Liver (tissue), 9 donors: ENCODE data around the gene ARID5B. TPM values are rescaled to one million over a fixed set of nuclear protein-coding genes. Genes with fewer than 3 reads are reported as not detected.

ENCODE experiments used
- DNase-seq: peaks from one replicate; pipeline ENCODE4 v3.0.0-alpha.2; 2017; ENCODE audit warnings: low spot score
- H3K27ac ChIP-seq, 2 donors: one replicate each; pipeline ENCODE4 v1.7.0; 2013; ENCODE audit warnings: inconsistent platforms in 2 of 2, low read length in 2 of 2, control low read depth in 1 of 2, low read depth in 1 of 2, mild to moderate bottlenecking in 1 of 2
- H3K27me3 ChIP-seq, 4 donors: one replicate each; pipeline versions ENCODE4 v1.6.1 to v1.7.0; 2013; ENCODE audit warnings: low read length in 3 of 4, inconsistent platforms in 1 of 4, mild to moderate bottlenecking in 1 of 4, moderate library complexity in 1 of 4; ENCODE audit not compliant: control insufficient read depth in 4 of 4, insufficient read depth in 4 of 4
- H3K36me3 ChIP-seq, 4 donors: one replicate each; pipeline versions ENCODE4 v1.6.1 to v1.7.0; 2013; ENCODE audit warnings: low read length in 3 of 4, mild to moderate bottlenecking in 3 of 4, low read depth in 1 of 4, moderate library complexity in 1 of 4; ENCODE audit not compliant: control insufficient read depth in 4 of 4, insufficient read depth in 3 of 4
- H3K4me1 ChIP-seq, 4 donors: one replicate each; pipeline versions ENCODE4 v1.6.1 to v1.7.0; 2013; ENCODE audit warnings: low read length in 3 of 4, mild to moderate bottlenecking in 3 of 4, moderate library complexity in 1 of 4; ENCODE audit not compliant: control insufficient read depth in 4 of 4, insufficient read depth in 4 of 4
- H3K4me3 ChIP-seq, 3 donors: one replicate each; pipeline versions ENCODE4 v1.6.1 to v1.7.0; 2013; ENCODE audit warnings: low read length in 3 of 3, control low read depth in 1 of 3, low read depth in 1 of 3, mild to moderate bottlenecking in 1 of 3
- H3K9ac ChIP-seq, 2 donors: one replicate each; pipeline ENCODE4 v1.7.0; 2013; ENCODE audit warnings: low read length in 2 of 2, mild to moderate bottlenecking in 2 of 2, moderate library complexity in 2 of 2, control low read depth in 1 of 2, low read depth in 1 of 2
- H3K9me3 ChIP-seq, 4 donors: one replicate each; pipeline versions ENCODE4 v1.6.1 to v1.7.0; 2013; ENCODE audit warnings: low read length in 3 of 4; ENCODE audit not compliant: control insufficient read depth in 4 of 4
- ATF3 ChIP-seq: IDR thresholded peaks from 2 replicates; pipeline ENCODE4 v1.6.1; 2016; ENCODE audit warnings: antibody characterized with exemption
- GABPA ChIP-seq, 2 donors: IDR thresholded peaks in 1 of 2; conservative IDR thresholded peaks in 1 of 2; 2 replicates each; pipeline ENCODE4 v1.6.1; 2016; ENCODE audit warnings: antibody characterized with exemption in 2 of 2, mild to moderate bottlenecking in 1 of 2, moderate library complexity in 1 of 2
- JUND ChIP-seq, 2 donors: IDR thresholded peaks; 2 replicates each; pipeline ENCODE4 v1.6.1; 2016; ENCODE audit warnings: antibody characterized with exemption in 2 of 2
- MAX ChIP-seq: IDR thresholded peaks from 2 replicates; pipeline ENCODE4 v1.6.1; 2016; ENCODE audit warnings: antibody characterized with exemption
- NR2F2 ChIP-seq: IDR thresholded peaks from 2 replicates; pipeline ENCODE4 v1.6.1; 2016; ENCODE audit warnings: antibody characterized with exemption
- RAD21 ChIP-seq, 2 donors: IDR thresholded peaks; 2 replicates each; pipeline ENCODE4 v1.6.1; 2016; ENCODE audit warnings: antibody characterized with exemption in 2 of 2, mild to moderate bottlenecking in 2 of 2
- RXRA ChIP-seq, 2 donors: IDR thresholded peaks; 2 replicates each; pipeline ENCODE4 v1.6.1; 2017 to 2018; ENCODE audit warnings: antibody characterized with exemption in 2 of 2, mild to moderate bottlenecking in 1 of 2
- SP1 ChIP-seq: IDR thresholded peaks from 2 replicates; pipeline ENCODE4 v1.6.1; 2018; ENCODE audit warnings: antibody characterized with exemption, mild to moderate bottlenecking
- TAF1 ChIP-seq: conservative IDR thresholded peaks from 2 replicates; pipeline ENCODE4 v1.6.1; 2016; ENCODE audit warnings: antibody characterized with exemption, mild to moderate bottlenecking
- WGBS: extraction: QIAGEN DNeasy Blood & Tissue Kit; methylation state at CpG from one replicate; pipeline ENCODE4 v1.1.7; 2013; 5-methylcytosine and 5-hydroxymethylcytosine counted together
- polyA plus RNA-seq, 2 donors: library from polyadenylated mRNA; stranded (reverse) in 1 of 2; unstranded in 1 of 2; fragments of 200-250 nt in 1 of 2; fragments of >200 nt in 1 of 2; fragmentation: Nextera tagmentation in 1 of 2; extraction: Ambion mirVana in 1 of 2; gene quantifications; one replicate each; pipeline versions ENCODE4 v1.2.1 to v1.2.3, GENCODE V29; 2013 to 2015
- total RNA-seq, 2 donors: library from RNA; depleted of rRNA; stranded (reverse); fragments of >200 nt; gene quantifications; one replicate each; pipeline ENCODE4 v1.2.3, GENCODE V29; 2014
- TF ChIP-seq, protein P1 (sequence below): fragments of 150-350 bp; IDR thresholded peaks from 2 replicates; pipeline ENCODE4 v1.5.1; 2017; ENCODE audit warnings: improper control_type of control experiment, low read depth, low read length; ENCODE audit not compliant: missing input control
- TF ChIP-seq, protein P2 (sequence below): IDR thresholded peaks from 2 replicates; pipeline ENCODE4 v1.6.1; 2016; ENCODE audit warnings: antibody characterized with exemption, mild to moderate bottlenecking
- donor health status: healthy.
- donor health status: healthy.
- donor health status: healthy.
- donor health status: healthy.
- donor health status: healthy.

Gene ARID5B
- total and polyA plus RNA-seq, 4 donors = 1.3 to 6.4 (median 5.2) TPM

DNA sequence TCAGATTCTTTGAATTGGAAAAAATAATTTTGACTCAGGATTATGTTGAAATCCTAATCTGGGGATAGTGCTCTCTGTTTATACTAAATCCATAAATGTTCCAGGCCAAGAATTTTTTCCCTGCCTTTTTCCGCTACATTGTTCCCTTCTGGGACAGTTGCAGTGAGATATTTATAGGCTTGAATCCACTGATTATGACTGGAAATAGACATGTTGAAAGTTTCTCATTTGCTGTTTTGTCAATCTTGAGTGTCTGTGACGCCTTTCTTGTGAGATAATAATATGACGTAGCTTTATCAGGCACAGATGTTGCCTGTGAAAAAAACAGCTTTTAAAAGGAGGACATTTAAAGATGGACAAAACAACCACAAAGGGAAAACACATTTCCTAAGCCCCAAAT is 155.9 kb downstream of the ARID5B start:
- peak overlapping the region; percentile 40 to 72 for H3K27ac ChIP-seq
- no peak overlapping the region for H3K4me3 ChIP-seq
- peaks cover 4 to 13% (median 5%) of the 10 kb centered on the region in 4 donors for H3K36me3 ChIP-seq

DNA sequence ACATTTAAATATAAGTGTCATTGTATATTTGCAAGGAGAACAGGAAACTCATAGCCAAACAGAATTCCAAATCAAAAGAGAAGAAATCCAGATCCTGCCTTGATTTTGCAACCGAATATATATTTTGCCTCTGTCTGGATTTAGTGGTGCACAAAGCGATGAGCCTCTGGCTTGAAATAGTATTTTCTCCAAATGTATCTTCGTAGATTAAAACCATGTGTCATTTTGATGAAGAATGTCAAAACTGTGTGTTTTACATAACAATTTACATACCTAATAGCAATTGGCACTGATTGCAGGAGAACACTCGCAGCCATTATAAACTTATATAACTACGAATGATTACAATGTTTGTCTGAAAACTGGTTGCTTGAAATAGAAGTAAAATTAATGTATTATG is 156.4 kb downstream of the ARID5B start:
- Histone ChIP-seq H3K36me3 (peaks cover 0 to 10% (median 2%) of the 10 kb centered on the region in 4 donors), H3K9ac (no peak overlapping the region), H3K27me3 (no peaks in the 10 kb centered on the region), H3K9me3 (no peaks in the 10 kb centered on the region), H3K4me3 (no peak overlapping the region), H3K4me1 (peaks cover 9 to 18% (median 14%) of the 10 kb centered on the region in 4 donors), H3K27ac (peak overlapping the region; percentile 40 to 48)
- TF ChIP-seq TAF1 = no peak
- TF ChIP-seq RXRA (IDR thresholded peaks at IDR 0.05) = no peak
- no peak for TF ChIP-seq ATF3
- TF ChIP-seq RAD21 (IDR thresholded peaks at IDR 0.05) = no peak
- no peak for DNase-seq
- WGBS = 79% methylated on average over 5 of the region's 5 CpGs

More for the DNA sequence above, 155.9 kb downstream of the ARID5B start:
- H3K9me3 ChIP-seq = no peaks in the 10 kb centered on the region
- WGBS = 71% methylated on average over 3 of the region's 3 CpGs
- H3K9ac ChIP-seq = no peak overlapping the region
- DNase-seq = no peak
- TF ChIP-seq, protein P1, sequence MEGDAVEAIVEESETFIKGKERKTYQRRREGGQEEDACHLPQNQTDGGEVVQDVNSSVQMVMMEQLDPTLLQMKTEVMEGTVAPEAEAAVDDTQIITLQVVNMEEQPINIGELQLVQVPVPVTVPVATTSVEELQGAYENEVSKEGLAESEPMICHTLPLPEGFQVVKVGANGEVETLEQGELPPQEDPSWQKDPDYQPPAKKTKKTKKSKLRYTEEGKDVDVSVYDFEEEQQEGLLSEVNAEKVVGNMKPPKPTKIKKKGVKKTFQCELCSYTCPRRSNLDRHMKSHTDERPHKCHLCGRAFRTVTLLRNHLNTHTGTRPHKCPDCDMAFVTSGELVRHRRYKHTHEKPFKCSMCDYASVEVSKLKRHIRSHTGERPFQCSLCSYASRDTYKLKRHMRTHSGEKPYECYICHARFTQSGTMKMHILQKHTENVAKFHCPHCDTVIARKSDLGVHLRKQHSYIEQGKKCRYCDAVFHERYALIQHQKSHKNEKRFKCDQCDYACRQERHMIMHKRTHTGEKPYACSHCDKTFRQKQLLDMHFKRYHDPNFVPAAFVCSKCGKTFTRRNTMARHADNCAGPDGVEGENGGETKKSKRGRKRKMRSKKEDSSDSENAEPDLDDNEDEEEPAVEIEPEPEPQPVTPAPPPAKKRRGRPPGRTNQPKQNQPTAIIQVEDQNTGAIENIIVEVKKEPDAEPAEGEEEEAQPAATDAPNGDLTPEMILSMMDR = no peak
- TF ChIP-seq JUND (IDR thresholded peaks at IDR 0.05) (peak in 1 of 2 donors; percentile 28), NR2F2 (peak; percentile 71), RAD21 (IDR thresholded peaks at IDR 0.05) (peak; percentile 24 to 37), MAX (no peak), SP1 (peak; percentile 62)
- TF ChIP-seq, protein P2, sequence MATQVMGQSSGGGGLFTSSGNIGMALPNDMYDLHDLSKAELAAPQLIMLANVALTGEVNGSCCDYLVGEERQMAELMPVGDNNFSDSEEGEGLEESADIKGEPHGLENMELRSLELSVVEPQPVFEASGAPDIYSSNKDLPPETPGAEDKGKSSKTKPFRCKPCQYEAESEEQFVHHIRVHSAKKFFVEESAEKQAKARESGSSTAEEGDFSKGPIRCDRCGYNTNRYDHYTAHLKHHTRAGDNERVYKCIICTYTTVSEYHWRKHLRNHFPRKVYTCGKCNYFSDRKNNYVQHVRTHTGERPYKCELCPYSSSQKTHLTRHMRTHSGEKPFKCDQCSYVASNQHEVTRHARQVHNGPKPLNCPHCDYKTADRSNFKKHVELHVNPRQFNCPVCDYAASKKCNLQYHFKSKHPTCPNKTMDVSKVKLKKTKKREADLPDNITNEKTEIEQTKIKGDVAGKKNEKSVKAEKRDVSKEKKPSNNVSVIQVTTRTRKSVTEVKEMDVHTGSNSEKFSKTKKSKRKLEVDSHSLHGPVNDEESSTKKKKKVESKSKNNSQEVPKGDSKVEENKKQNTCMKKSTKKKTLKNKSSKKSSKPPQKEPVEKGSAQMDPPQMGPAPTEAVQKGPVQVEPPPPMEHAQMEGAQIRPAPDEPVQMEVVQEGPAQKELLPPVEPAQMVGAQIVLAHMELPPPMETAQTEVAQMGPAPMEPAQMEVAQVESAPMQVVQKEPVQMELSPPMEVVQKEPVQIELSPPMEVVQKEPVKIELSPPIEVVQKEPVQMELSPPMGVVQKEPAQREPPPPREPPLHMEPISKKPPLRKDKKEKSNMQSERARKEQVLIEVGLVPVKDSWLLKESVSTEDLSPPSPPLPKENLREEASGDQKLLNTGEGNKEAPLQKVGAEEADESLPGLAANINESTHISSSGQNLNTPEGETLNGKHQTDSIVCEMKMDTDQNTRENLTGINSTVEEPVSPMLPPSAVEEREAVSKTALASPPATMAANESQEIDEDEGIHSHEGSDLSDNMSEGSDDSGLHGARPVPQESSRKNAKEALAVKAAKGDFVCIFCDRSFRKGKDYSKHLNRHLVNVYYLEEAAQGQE = peak; percentile 88
- no peaks in the 10 kb centered on the region for H3K27me3 ChIP-seq
- H3K4me1 ChIP-seq = peaks cover 9 to 18% (median 14%) of the 10 kb centered on the region in 4 donors

DNA sequence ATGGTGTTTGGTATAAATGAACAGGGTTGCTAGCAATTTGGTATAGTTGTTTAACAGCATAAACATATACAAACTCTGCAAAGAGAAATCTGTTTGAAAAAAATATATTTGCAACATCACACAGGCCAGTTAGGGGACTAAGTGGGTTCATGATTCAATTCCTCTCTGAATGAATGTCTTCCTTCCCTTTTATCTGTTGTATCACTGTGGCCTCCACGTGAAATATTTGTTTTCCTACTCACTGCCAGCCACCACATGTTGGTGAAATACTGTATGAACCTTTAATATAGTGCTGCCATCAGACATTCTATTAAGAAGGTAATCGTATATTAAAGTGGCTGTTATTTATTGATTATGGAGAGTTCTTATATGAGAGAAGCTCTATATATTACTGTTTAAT is 157.0 kb downstream of the ARID5B start:
- peak overlapping the region; percentile 28 to 47 for H3K27ac ChIP-seq
- DNase-seq = no peak
- H3K27me3 ChIP-seq = no peaks in the 10 kb centered on the region
- peaks cover 0 to 5% (median under 1%) of the 10 kb centered on the region in 4 donors for H3K36me3 ChIP-seq
- 55% methylated on average over 2 of the region's 2 CpGs for WGBS
- no peak overlapping the region for H3K9ac ChIP-seq
- H3K9me3 ChIP-seq = no peaks in the 10 kb centered on the region
- peaks cover 9 to 18% (median 14%) of the 10 kb centered on the region in 4 donors for H3K4me1 ChIP-seq
- no peak for TF ChIP-seq MAX
- TF ChIP-seq GABPA (IDR thresholded peaks at IDR 0.05 in 1 of 2, conservative IDR thresholded peaks at IDR 0.05 in 1 of 2) = no peak
- no peak for TF ChIP-seq RAD21 (IDR thresholded peaks at IDR 0.05)
- TF ChIP-seq, protein P1 = no peak
- TF ChIP-seq SP1 = no peak
- H3K4me3 ChIP-seq = no peak overlapping the region
